Small intestine (tissue), 7 donors: ENCODE data around the gene SMAD5. TPM values are rescaled to one million over a fixed set of nuclear protein-coding genes. Genes with fewer than 3 reads are reported as not detected.

Experiments used
- DNase-seq, 2 donors: peaks; one replicate each; pipeline versions ENCODE4 v3.0.0 to v3.0.0-alpha.2; 2013
- FAIRE-seq: peaks from 2 replicates; lab custom pipeline; 2012; peaks lifted over from hg19 to GRCh38; lab: Jason Lieb, UNC
- H3K27ac ChIP-seq, 3 donors: one replicate each; pipeline ENCODE4 v1.5.1; 2013; ENCODE audit warnings: low read length in 2 of 3, mild to moderate bottlenecking in 2 of 3, control low read depth in 1 of 3, inconsistent platforms in 1 of 3, low read depth in 1 of 3, moderate library complexity in 1 of 3
- H3K27me3 ChIP-seq, 3 donors: one replicate each; pipeline ENCODE4 v1.6.1; 2013; ENCODE audit warnings: low read length in 3 of 3, inconsistent platforms in 1 of 3; ENCODE audit not compliant: control insufficient read depth in 3 of 3, insufficient read depth in 3 of 3
- H3K36me3 ChIP-seq, 3 donors: one replicate each; pipeline ENCODE4 v1.6.1; 2013; ENCODE audit warnings: low read length in 3 of 3, inconsistent platforms in 1 of 3, low read depth in 1 of 3, mild to moderate bottlenecking in 1 of 3, moderate library complexity in 1 of 3; ENCODE audit not compliant: control insufficient read depth in 3 of 3, insufficient read depth in 2 of 3
- H3K4me1 ChIP-seq, 3 donors: one replicate each; pipeline ENCODE4 v1.6.1; 2013; ENCODE audit warnings: low read length in 2 of 3, inconsistent platforms in 1 of 3, low read depth in 1 of 3, mild to moderate bottlenecking in 1 of 3, moderate library complexity in 1 of 3; ENCODE audit not compliant: control insufficient read depth in 3 of 3, insufficient read depth in 2 of 3
- H3K4me3 ChIP-seq, 3 donors: one replicate each; pipeline ENCODE4 v1.5.1; 2013; ENCODE audit warnings: low read length in 3 of 3, control low read depth in 1 of 3, inconsistent platforms in 1 of 3, low read depth in 1 of 3, mild to moderate bottlenecking in 1 of 3, moderate library complexity in 1 of 3
- H3K9me3 ChIP-seq, 2 donors: one replicate each; pipeline ENCODE4 v1.6.1; 2013; ENCODE audit warnings: low read depth in 1 of 2, low read length in 1 of 2; ENCODE audit not compliant: control insufficient read depth in 2 of 2, insufficient read depth in 1 of 2
- WGBS, 3 donors: extraction: QIAGEN DNeasy Blood & Tissue Kit; methylation state at CpG; one replicate each; pipeline ENCODE4 v1.1.7; 2013; 5-methylcytosine and 5-hydroxymethylcytosine counted together
- polyA plus RNA-seq, 4 donors: library from polyadenylated mRNA; stranded (reverse) in 3 of 4; unstranded in 1 of 4; fragments of 200-250 nt in 3 of 4; fragments of 120-200 nt in 1 of 4; gene quantifications; one replicate each; pipeline versions ENCODE4 v1.2.1 to v1.2.3, GENCODE V29; 2013
- donor health status: healthy with polysubstance abuse.
- donor health status: control.
- donor health status: control.
- donor health status: Bipolar disorder and iron deficiency.
- donor health status: healthy.

Gene SMAD5
- polyA plus RNA-seq, 4 donors = 3.4 to 35.6 (median 9.1) TPM

DNA sequence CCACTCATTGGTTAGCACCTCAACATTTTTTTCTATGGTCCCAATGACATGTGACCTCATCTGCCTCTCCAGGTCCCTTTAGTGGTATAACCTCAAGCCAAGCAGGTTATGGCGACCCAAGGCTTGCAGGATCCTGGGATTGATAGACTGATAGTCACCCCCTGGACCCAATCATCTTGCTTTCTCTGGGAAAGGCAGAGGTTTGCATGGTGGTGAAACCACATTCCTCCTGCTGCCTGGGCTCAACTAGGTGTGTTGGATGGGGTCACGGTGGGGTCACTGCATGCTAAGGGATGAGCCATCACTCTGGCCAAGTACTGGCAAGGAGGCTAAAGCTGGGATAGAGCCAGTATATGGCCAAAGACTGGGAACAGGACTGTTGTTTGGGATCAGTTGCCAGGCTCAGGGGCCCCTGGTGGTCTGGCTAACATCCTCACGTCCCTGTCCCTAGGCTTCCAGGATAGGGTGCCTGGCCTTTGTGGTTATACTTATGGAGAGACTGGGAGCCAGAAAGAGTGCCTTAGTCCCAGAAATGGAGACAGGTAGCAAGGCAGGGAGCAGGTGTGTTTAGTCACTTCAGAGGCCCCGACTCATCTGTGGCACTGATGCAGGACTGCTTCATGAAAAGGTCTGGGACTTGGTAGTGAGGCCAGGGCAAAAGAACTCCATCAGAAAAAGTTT lies 65.0 kb downstream of the SMAD5 start:
- WGBS, 3 donors = 89 to 91% (median 90%) methylated on average over 4 of the region's 4 CpGs
- H3K27me3 ChIP-seq = peaks cover 0 to 5% (median 0%) of the 10 kb centered on the region in 3 donors
- no peak overlapping the region for H3K4me3 ChIP-seq
- peaks cover 0 to 9% (median 0%) of the 10 kb centered on the region in 3 donors for H3K36me3 ChIP-seq
- peaks cover 0 to 35% (median 0%) of the 10 kb centered on the region in 3 donors for H3K4me1 ChIP-seq
- no peak for DNase-seq
- no peaks in the 10 kb centered on the region for H3K9me3 ChIP-seq
- FAIRE-seq = no peak
- no peak overlapping the region for H3K27ac ChIP-seq

DNA sequence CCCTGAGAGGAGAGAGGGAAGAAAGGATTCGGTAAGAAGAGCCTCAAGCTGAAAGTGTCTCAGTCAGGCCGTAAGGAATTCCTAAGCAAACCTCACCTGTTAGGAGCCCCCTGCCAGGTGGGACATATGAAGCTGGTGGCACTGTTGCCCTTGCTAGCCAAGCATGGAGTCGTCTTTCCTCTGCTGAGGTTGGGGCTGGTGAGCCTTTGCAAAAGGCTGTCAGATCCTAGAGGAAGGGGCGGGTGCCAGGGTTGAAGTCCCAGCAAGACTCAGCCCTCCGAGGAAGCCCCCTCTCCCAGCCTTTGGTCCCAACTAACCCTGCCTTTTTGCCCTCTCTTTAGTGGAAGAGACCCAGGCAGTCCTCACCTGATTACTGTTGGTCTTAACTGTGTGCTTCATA lies 65.8 kb downstream of the SMAD5 start:
- H3K4me3 ChIP-seq = no peak overlapping the region
- FAIRE-seq (no peak), DNase-seq (no peak)
- H3K4me1 ChIP-seq = peaks cover 0 to 35% (median 0%) of the 10 kb centered on the region in 3 donors
- 73 to 89% (median 88%) methylated on average over 5 of the region's 5 CpGs for WGBS, 3 donors
- no peak overlapping the region for H3K27ac ChIP-seq
- H3K36me3 ChIP-seq = peaks cover 0 to 13% (median 0%) of the 10 kb centered on the region in 3 donors
- no peaks in the 10 kb centered on the region for H3K9me3 ChIP-seq
- H3K27me3 ChIP-seq = peaks cover 0 to 2% (median 0%) of the 10 kb centered on the region in 3 donors

DNA sequence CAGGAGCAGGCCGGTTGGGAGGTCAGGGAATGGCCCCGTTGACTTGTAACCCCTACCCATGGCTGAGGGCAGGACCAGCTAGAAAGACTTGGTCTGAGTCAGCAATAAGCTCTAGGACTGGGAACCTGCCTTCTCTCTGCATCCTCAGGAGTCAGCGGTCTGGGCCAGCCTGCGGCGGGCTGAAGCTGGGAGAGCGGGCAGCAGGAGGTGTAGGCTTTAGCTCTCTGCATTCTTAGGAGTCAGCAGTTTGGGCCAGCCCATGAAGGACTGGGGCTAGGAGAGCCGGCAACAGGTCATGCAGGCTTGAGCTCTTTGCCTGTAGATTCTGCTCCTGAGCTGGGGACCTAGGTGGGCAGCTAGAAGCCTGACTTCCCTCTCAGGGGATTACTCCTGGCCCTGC lies 66.8 kb downstream of the SMAD5 start:
- H3K36me3 ChIP-seq = peaks cover 0 to 15% (median 0%) of the 10 kb centered on the region in 3 donors
- no peaks in the 10 kb centered on the region for H3K9me3 ChIP-seq
- peaks cover 0 to 25% (median 0%) of the 10 kb centered on the region in 3 donors for H3K4me1 ChIP-seq
- 92 to 95% (median 92%) methylated on average over 7 of the region's 7 CpGs for WGBS, 3 donors
- DNase-seq (no peak), FAIRE-seq (no peak)
- H3K4me3 ChIP-seq = no peak overlapping the region
- no peak overlapping the region for H3K27ac ChIP-seq
- peaks cover 0 to 2% (median 0%) of the 10 kb centered on the region in 3 donors for H3K27me3 ChIP-seq

DNA sequence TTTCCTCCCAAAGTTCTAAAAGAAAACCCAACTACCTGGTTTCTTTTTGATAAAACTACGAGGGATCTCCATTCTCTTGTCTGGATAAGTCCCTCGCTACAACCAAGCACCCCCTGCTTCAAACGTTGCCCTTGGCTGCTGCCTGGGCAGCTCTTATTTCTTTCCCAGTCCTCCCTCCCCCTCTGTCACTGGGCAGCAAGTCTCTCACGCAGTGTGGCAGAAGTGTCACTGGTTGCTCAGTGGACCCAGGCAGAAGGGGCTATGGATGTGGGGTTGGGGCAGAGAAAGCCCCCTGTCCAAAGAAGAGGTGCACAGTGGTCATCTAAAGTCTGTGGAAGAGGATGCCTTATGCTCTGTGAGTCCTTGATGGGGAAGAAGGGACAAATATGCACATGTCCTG lies 67.5 kb downstream of the SMAD5 start:
- FAIRE-seq (no peak), DNase-seq (no peak)
- H3K36me3 ChIP-seq = peaks cover 0 to 12% (median 0%) of the 10 kb centered on the region in 3 donors
- H3K27ac ChIP-seq = no peak overlapping the region
- 77 to 82% (median 79%) methylated on average over 4 of the region's 4 CpGs for WGBS, 3 donors
- no peaks in the 10 kb centered on the region for H3K27me3 ChIP-seq
- H3K9me3 ChIP-seq = peaks cover 0 to 3% of the 10 kb centered on the region in 2 donors
- peaks cover 0 to 18% (median 0%) of the 10 kb centered on the region in 3 donors for H3K4me1 ChIP-seq
- no peak overlapping the region for H3K4me3 ChIP-seq

DNA sequence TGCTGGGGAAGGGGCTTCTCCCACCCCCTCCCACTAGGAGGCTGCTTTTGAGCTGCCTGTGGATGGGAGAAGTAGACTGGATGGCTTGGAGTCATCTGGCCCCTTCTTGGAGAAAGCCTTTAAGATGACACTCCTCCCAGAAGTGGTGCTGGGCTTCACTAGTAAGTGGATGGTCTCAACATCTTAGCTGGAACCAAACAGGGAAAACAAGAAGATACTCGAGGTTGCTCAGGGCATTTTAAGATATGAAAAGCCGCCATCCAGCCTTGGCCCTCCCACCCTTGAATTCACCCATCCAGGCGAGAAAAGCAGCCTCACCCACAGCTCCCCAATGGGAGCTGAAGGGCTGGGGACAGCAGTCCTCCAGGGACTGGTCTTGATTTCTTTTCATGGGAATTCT lies 68.1 kb downstream of the SMAD5 start:
- no peak for FAIRE-seq
- peaks cover 0 to 12% (median 0%) of the 10 kb centered on the region in 3 donors for H3K36me3 ChIP-seq
- 69 to 82% (median 73%) methylated on average over 3 of the region's 3 CpGs for WGBS, 3 donors

DNA sequence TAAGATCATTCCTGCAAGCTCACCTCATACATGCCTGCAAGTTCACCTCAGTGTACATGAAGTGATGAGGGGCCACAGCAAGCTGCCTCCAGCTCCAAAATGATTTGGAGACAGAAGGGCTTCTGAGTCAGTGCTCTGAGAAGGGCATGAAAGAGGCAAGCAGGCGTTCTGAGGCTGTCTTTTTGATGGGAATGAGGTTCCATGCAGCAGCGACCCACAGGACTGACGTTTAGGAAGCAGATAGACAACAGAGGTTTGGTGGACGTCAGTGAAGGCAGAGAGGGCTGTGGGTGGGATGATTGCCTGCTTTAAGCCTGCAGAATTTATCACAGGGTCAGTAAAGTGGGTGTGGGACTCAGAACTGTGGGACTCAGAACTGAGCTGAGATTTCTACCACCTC lies 69.2 kb downstream of the SMAD5 start:
- H3K9me3 ChIP-seq = peaks cover 0 to 7% of the 10 kb centered on the region in 2 donors
- DNase-seq (no peak), FAIRE-seq (no peak)
- no peaks in the 10 kb centered on the region for H3K27me3 ChIP-seq
- H3K36me3 ChIP-seq = peaks cover 0 to 13% (median 0%) of the 10 kb centered on the region in 3 donors
- 69 to 86% (median 71%) methylated on average over 4 of the region's 4 CpGs for WGBS, 3 donors
- H3K4me1 ChIP-seq = peaks cover 0 to 3% (median 0%) of the 10 kb centered on the region in 3 donors
- no peak overlapping the region for H3K4me3 ChIP-seq
- H3K27ac ChIP-seq = no peak overlapping the region

More for the DNA sequence above, 68.1 kb downstream of the SMAD5 start:
- peaks cover 0 to 12% (median 0%) of the 10 kb centered on the region in 3 donors for H3K4me1 ChIP-seq
- no peak overlapping the region for H3K4me3 ChIP-seq
- no peak overlapping the region for H3K27ac ChIP-seq
- H3K27me3 ChIP-seq = no peaks in the 10 kb centered on the region
- peaks cover 0 to 7% of the 10 kb centered on the region in 2 donors for H3K9me3 ChIP-seq
- DNase-seq = no peak

DNA sequence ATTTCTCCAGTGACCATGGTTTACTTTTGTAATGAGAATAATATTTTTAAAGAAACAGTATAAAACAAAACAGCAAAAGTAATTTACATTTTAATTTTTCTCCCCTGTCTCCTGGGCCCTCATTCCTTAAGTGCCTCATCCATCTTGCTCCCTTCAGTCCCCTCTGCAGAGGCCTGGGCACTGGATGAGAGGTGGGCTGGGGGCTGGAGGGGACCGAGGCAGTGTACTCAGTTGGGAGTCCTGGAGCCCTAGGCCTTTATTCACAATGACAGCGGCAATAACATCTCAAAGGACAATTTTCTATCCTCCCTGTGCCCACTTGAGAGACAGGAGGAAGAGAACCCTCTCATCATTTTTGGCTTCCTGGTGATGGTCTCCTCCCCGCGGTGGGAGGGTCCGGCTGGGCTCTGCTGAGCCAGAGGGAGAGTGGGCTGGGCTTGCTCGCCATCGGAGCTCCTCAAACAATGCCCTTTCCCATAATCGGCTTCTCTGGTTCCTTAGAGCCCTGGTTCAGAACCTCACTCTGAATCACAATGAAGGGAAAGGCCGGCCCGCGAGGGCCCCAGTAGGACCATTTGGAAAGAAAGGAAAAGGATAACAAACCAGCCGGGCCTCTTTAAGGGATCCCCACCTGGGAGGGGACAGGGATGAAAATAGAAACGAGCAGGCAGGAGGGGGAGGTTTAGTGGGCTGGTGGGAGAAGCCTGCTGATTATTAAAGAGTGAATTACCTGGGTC lies 70.0 kb downstream of the SMAD5 start:
- peaks cover 0 to 16% (median 0%) of the 10 kb centered on the region in 3 donors for H3K36me3 ChIP-seq
- peaks cover 0 to 7% of the 10 kb centered on the region in 2 donors for H3K9me3 ChIP-seq
- no peak overlapping the region for H3K27ac ChIP-seq
- H3K4me3 ChIP-seq = no peak overlapping the region
- WGBS, 3 donors = 40 to 71% (median 66%) methylated on average over 13 of the region's 13 CpGs
- H3K4me1 ChIP-seq = peaks cover 0 to 3% (median 0%) of the 10 kb centered on the region in 3 donors
- no peak for FAIRE-seq
- DNase-seq = no peak
- H3K27me3 ChIP-seq = no peaks in the 10 kb centered on the region

DNA sequence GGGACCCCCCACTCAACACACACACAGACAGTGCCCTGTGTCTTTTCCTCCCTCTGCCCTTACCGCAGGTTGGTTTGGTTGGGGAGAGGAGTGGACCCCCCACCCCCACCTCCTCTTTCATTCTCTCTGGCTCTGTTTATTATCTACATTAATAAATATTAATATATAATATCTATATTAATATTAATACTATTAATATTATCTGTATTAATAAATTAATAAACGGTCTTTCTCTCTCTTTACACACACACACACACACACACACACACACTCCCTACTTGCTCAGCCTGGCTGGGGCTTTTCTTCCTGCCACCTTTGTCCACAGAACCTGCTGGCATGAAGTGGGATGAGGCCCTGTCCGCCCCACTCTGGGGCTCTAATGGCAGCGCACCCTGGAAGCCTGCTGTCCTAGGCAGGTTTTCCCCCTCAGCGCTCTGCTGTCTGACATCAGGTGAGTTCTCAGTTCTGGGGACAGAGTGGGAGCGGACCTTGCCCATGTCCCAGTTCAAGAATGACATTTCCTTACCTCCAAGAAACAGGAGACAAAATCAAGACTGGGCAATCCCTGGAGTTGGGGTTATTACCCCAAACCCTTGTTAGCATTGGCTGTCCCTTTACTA lies 70.8 kb downstream of the SMAD5 start:
- DNase-seq = no peak
- Histone ChIP-seq H3K36me3 (peaks cover 0 to 15% (median 0%) of the 10 kb centered on the region in 3 donors), H3K27me3 (no peaks in the 10 kb centered on the region), H3K27ac (no peak overlapping the region), H3K9me3 (peaks cover 0 to 7% of the 10 kb centered on the region in 2 donors), H3K4me3 (no peak overlapping the region), H3K4me1 (peaks cover 0 to 3% (median 0%) of the 10 kb centered on the region in 3 donors)
- whole genome bisulfite sequencing, 3 donors = 82 to 90% (median 89%) methylated on average over 6 of the region's 6 CpGs
- FAIRE-seq = no peak
